Mesenchymal stem cell (in vitro differentiated cells and primary cell): ENCODE measurements around the gene COBLL1.
"Not testable (repeated sequence)": the region's sequence is repeated elsewhere in the genome, so short reads cannot be mapped to it uniquely, and the experiment has no call there.

Experiments
- DNase-seq: peaks from one replicate; pipeline ENCODE4 v3.0.0-alpha.2; 2013
- H2AFZ ChIP-seq: one replicate; pipeline ENCODE4 v1.6.1; 2013; ENCODE audit warnings: low read depth, mild to moderate bottlenecking, control low read depth, inconsistent platforms, low read length, moderate library complexity
- H2AK5ac ChIP-seq: 2 replicates; pipeline ENCODE4 v1.6.1; 2013; ENCODE audit warnings: low read length, moderate library complexity, mild to moderate bottlenecking, inconsistent platforms; ENCODE audit not compliant: severe bottlenecking
- H2BK120ac ChIP-seq: one replicate; pipeline ENCODE4 v1.6.1; 2013; ENCODE audit warnings: low read depth, mild to moderate bottlenecking, inconsistent platforms, low read length, moderate library complexity
- H2BK12ac ChIP-seq, 2 experiments: one replicate each; pipeline ENCODE4 v1.6.1; 2013; ENCODE audit warnings: inconsistent platforms in 2 of 2, low read length in 2 of 2, mild to moderate bottlenecking in 2 of 2, moderate library complexity in 2 of 2, control low read depth in 1 of 2
- H2BK15ac ChIP-seq: one replicate; pipeline ENCODE4 v1.6.1; 2013; ENCODE audit warnings: mild to moderate bottlenecking, low read depth, inconsistent platforms; ENCODE audit not compliant: poor library complexity, severe bottlenecking
- H2BK5ac ChIP-seq: 2 replicates; pipeline ENCODE4 v1.6.1; 2013; ENCODE audit warnings: low read depth, mild to moderate bottlenecking, low read length, control low read depth, inconsistent platforms; ENCODE audit not compliant: poor library complexity, severe bottlenecking
- H3K14ac ChIP-seq, 2 experiments: one replicate each; pipeline ENCODE4 v1.6.1; 2013; ENCODE audit warnings: inconsistent platforms in 2 of 2, low read length in 2 of 2, control low read depth in 1 of 2, mild to moderate bottlenecking in 1 of 2, moderate library complexity in 1 of 2
- H3K18ac ChIP-seq, 2 experiments: one replicate each; pipeline ENCODE4 v1.6.1; 2013; ENCODE audit warnings: inconsistent platforms in 2 of 2, low read length in 2 of 2, control low read depth in 1 of 2, low read depth in 1 of 2, mild to moderate bottlenecking in 1 of 2
- H3K23ac ChIP-seq, 2 experiments: one replicate each; pipeline ENCODE4 v1.6.1; 2013; ENCODE audit warnings: inconsistent platforms in 2 of 2, low read length in 2 of 2, mild to moderate bottlenecking in 2 of 2, moderate library complexity in 2 of 2, control low read depth in 1 of 2
- H3K27ac ChIP-seq: 2 replicates; pipeline ENCODE4 v1.5.1; 2013; ENCODE audit warnings: mild to moderate bottlenecking, moderate library complexity, low read length, control low read depth, inconsistent platforms; ENCODE audit not compliant: poor library complexity, severe bottlenecking
- H3K27me3 ChIP-seq, 2 experiments: 2 replicates each; pipeline versions ENCODE4 v1.6.1 to v1.7.0; 2013; ENCODE audit warnings: low read length in 2 of 2, mild to moderate bottlenecking in 2 of 2, moderate library complexity in 2 of 2, control low read depth in 1 of 2, inconsistent platforms in 1 of 2; ENCODE audit not compliant: control insufficient read depth in 1 of 2, insufficient read depth in 1 of 2
- H3K36me3 ChIP-seq, 2 experiments: 2 replicates each; pipeline versions ENCODE4 v1.6.1 to v1.7.0; 2013; ENCODE audit warnings: low read length in 2 of 2, control low read depth in 1 of 2, inconsistent platforms in 1 of 2, low read depth in 1 of 2, mild to moderate bottlenecking in 1 of 2; ENCODE audit not compliant: insufficient read depth in 2 of 2, control insufficient read depth in 1 of 2
- H3K4ac ChIP-seq, 2 experiments: one replicate each; pipeline ENCODE4 v1.6.1; 2013; ENCODE audit warnings: inconsistent platforms in 2 of 2, low read length in 2 of 2, mild to moderate bottlenecking in 2 of 2, moderate library complexity in 2 of 2, control low read depth in 1 of 2, low read depth in 1 of 2
- H3K4me1 ChIP-seq: 2 replicates; pipeline ENCODE4 v1.6.1; 2013; ENCODE audit warnings: low read depth, low read length, control low read depth; ENCODE audit not compliant: control insufficient read depth, insufficient read depth
- H3K4me2 ChIP-seq: 2 replicates; pipeline ENCODE4 v1.6.1; 2013; ENCODE audit warnings: low read length, mild to moderate bottlenecking, inconsistent platforms; ENCODE audit not compliant: poor library complexity, severe bottlenecking
- H3K4me3 ChIP-seq, 2 experiments: 2 replicates each; pipeline versions ENCODE4 v1.5.1 to v1.7.0; 2013; ENCODE audit warnings: low read length in 2 of 2, mild to moderate bottlenecking in 2 of 2, control low read depth in 1 of 2, low read depth in 1 of 2; ENCODE audit not compliant: insufficient read depth in 1 of 2
- H3K79me1 ChIP-seq: replicated peaks from 2 replicates; pipeline ENCODE4 v1.6.1; 2013; ENCODE audit warnings: mild to moderate bottlenecking, control low read depth, low read length, inconsistent platforms; ENCODE audit not compliant: poor library complexity, severe bottlenecking
- H3K9ac ChIP-seq: 2 replicates; pipeline ENCODE4 v1.7.0; 2013; ENCODE audit warnings: mild to moderate bottlenecking, low read length, moderate library complexity
- H3K9me3 ChIP-seq: 2 replicates; pipeline ENCODE4 v1.7.0; 2013; ENCODE audit warnings: mild to moderate bottlenecking, low read length; ENCODE audit not compliant: control insufficient read depth
- H4K8ac ChIP-seq: one replicate; pipeline ENCODE4 v1.6.1; 2013; ENCODE audit warnings: inconsistent platforms, mild to moderate bottlenecking, low read length, moderate library complexity
- H4K91ac ChIP-seq: one replicate; pipeline ENCODE4 v1.6.1; 2013; ENCODE audit warnings: mild to moderate bottlenecking, low read length, inconsistent platforms
- WGBS: methylation state at CpG from one replicate; pipeline ENCODE4 v1.1.7; 2013; ENCODE audit warnings: mixed read lengths; 5-methylcytosine and 5-hydroxymethylcytosine counted together

COBLL1 gene

GRCh38 chr2:164761737-164762460, 79.7 kb downstream of the COBLL1 start:
- DNase-seq: no peak
- Histone ChIP-seq H3K18ac (no peak overlapping the region), H3K9ac (no peak overlapping the region), H2BK5ac (no peak overlapping the region), H2BK15ac (no peak overlapping the region), H3K14ac (no peak overlapping the region), H3K4me3 (no peak overlapping the region), H3K36me3 (no peaks in the 10 kb centered on the region), H3K27me3 (no peaks in the 10 kb centered on the region), H3K27ac (no peak overlapping the region), H4K91ac (no peak overlapping the region), H4K8ac (no peak overlapping the region), H2AK5ac (no peak overlapping the region), H3K23ac (no peak overlapping the region), H3K4ac (no peak overlapping the region), H2AFZ (no peak overlapping the region), H3K9me3 (no peaks in the 10 kb centered on the region), H2BK12ac (no peak overlapping the region), H2BK120ac (no peak overlapping the region), H3K4me1 (peaks cover 1% of the 10 kb centered on the region), H3K79me1 (peaks cover 5% of the 10 kb centered on the region), H3K4me2 (no peak overlapping the region)
- WGBS: no CpG with 5 or more reads among the region's 1 CpG

- over 99% methylated on average over 7 of the region's 9 CpGs for WGBS
- H3K4me1 ChIP-seq, H2BK5ac ChIP-seq, H2BK120ac ChIP-seq, H3K79me1 ChIP-seq, H3K23ac ChIP-seq, H2AFZ ChIP-seq, H3K18ac ChIP-seq, H3K36me3 ChIP-seq, DNase-seq, H3K27ac ChIP-seq, H3K4me2 ChIP-seq, H3K9ac ChIP-seq, H3K27me3 ChIP-seq, H2BK15ac ChIP-seq, H3K4me3 ChIP-seq, H4K91ac ChIP-seq, H3K4ac ChIP-seq, H3K14ac ChIP-seq, H3K9me3 ChIP-seq, H2BK12ac ChIP-seq, H2AK5ac ChIP-seq, H4K8ac ChIP-seq: not testable (repeated sequence)
These were observed 80.4 kb downstream of the COBLL1 start for GRCh38 chr2:164761201-164761600.

DNA sequence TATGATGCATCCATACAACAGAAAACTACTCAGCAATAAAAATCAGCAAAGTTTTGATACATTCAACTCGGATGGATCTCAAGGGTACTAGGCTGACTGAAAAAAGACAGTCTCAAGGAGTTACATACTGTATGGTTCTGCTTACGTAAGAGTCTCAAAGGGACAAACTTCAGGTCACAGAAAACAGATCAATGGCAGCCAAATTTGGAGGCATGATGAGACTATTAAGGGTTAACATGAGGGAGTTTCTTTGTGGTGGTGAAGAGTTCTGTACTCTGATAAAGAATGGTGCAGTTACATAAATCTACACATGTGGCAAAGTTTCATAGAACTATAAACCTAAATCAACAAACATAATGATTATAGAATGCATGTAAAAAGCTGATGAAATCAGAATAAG, 81.4 kb downstream of the COBLL1 start:
- Histone ChIP-seq H3K27me3 (no peaks in the 10 kb centered on the region), H3K9me3 (no peaks in the 10 kb centered on the region), H3K23ac (no peak overlapping the region), H3K36me3 (no peaks in the 10 kb centered on the region), H2AFZ (no peak overlapping the region), H4K91ac (no peak overlapping the region), H3K4me2 (no peak overlapping the region), H3K27ac (no peak overlapping the region), H2BK5ac (no peak overlapping the region), H3K79me1 (peaks cover 5% of the 10 kb centered on the region), H2BK15ac (no peak overlapping the region), H3K4ac (no peak overlapping the region), H2BK120ac (no peak overlapping the region), H4K8ac (no peak overlapping the region), H3K9ac (no peak overlapping the region), H2BK12ac (no peak overlapping the region), H3K4me1 (peaks cover 1% of the 10 kb centered on the region), H3K4me3 (no peak overlapping the region), H3K18ac (no peak overlapping the region), H2AK5ac (no peak overlapping the region), H3K14ac (no peak overlapping the region)
- DNase-seq: no peak
- WGBS: 70% methylated on average over 2 of the region's 2 CpGs

GRCh38 chr2:164757934-164758695, 83.5 kb downstream of the COBLL1 start:
- no peak overlapping the region for H2BK15ac ChIP-seq
- H2BK120ac ChIP-seq: no peak overlapping the region
- H2BK12ac ChIP-seq: no peak overlapping the region
- no CpG with 5 or more reads among the region's 2 CpGs for WGBS
- no peaks in the 10 kb centered on the region for H3K9me3 ChIP-seq
- no peak overlapping the region for H3K4me2 ChIP-seq
- H3K9ac ChIP-seq: no peak overlapping the region
- H4K8ac ChIP-seq: no peak overlapping the region
- peaks cover 1% of the 10 kb centered on the region for H3K4me1 ChIP-seq
- H3K23ac ChIP-seq: no peak overlapping the region
- H3K79me1 ChIP-seq: peaks cover 6% of the 10 kb centered on the region
- H3K4ac ChIP-seq: no peak overlapping the region
- H3K14ac ChIP-seq: no peak overlapping the region
- no peak overlapping the region for H2AFZ ChIP-seq
- no peak overlapping the region for H2BK5ac ChIP-seq
- DNase-seq: peak; percentile 70
- no peak overlapping the region for H4K91ac ChIP-seq
- no peaks in the 10 kb centered on the region for H3K27me3 ChIP-seq
- no peak overlapping the region for H3K18ac ChIP-seq
- H2AK5ac ChIP-seq: no peak overlapping the region
- no peaks in the 10 kb centered on the region for H3K36me3 ChIP-seq
- no peak overlapping the region for H3K27ac ChIP-seq
- H3K4me3 ChIP-seq: no peak overlapping the region
